HL-60 (cell line): ENCODE measurements around the gene ETV3.

Experiments
- DNase-seq, 2 experiments: peaks; one replicate each; pipeline ENCODE4 v3.0.0-alpha.2; 2010 to 2020; ENCODE audit warnings: low read depth in 1 of 2, low spot score in 1 of 2
- H3K27ac ChIP-seq: fragments of 250-450 bp; sonication (Bioruptor Pico); replicated peaks from 2 replicates; pipeline ENCODE4 v1.5.1; 2020; ENCODE audit warnings: mild to moderate bottlenecking, moderate library complexity
- H3K27me3 ChIP-seq: fragments of 250-450 bp; sonication (Bioruptor Pico); 2 replicates; pipeline ENCODE4 v1.5.1; 2021; ENCODE audit warnings: mild to moderate bottlenecking, moderate library complexity; ENCODE audit not compliant: insufficient read depth, poor library complexity, severe bottlenecking
- H3K4me3 ChIP-seq: replicated peaks from 2 replicates; pipeline ENCODE4 v1.5.1; 2011; ENCODE audit warnings: mild to moderate bottlenecking, control low read depth, low read length; ENCODE audit not compliant: insufficient read depth
- CTCF ChIP-seq: IDR thresholded peaks from one replicate; pipeline ENCODE4 v1.5.1; 2011; ENCODE audit warnings: low read length, control low read depth, inconsistent platforms; ENCODE audit not compliant: insufficient read depth
- GABPA ChIP-seq: IDR thresholded peaks from 2 replicates; pipeline ENCODE4 v1.6.1; 2012; ENCODE audit warnings: low read depth
- POLR2AphosphoS5 ChIP-seq: IDR thresholded peaks from 2 replicates; pipeline ENCODE4 v1.6.1; 2012; ENCODE audit warnings: low read depth
- SPI1 ChIP-seq: IDR thresholded peaks from 2 replicates; pipeline ENCODE4 v1.6.1; 2012; ENCODE audit warnings: low read depth, mild to moderate bottlenecking, borderline replicate concordance
- TF ChIP-seq, protein P1 (sequence below): IDR thresholded peaks from 2 replicates; pipeline ENCODE4 v1.6.1; 2012; ENCODE audit warnings: low read depth; ENCODE audit not compliant: insufficient replicate concordance

Gene ETV3

DNA sequence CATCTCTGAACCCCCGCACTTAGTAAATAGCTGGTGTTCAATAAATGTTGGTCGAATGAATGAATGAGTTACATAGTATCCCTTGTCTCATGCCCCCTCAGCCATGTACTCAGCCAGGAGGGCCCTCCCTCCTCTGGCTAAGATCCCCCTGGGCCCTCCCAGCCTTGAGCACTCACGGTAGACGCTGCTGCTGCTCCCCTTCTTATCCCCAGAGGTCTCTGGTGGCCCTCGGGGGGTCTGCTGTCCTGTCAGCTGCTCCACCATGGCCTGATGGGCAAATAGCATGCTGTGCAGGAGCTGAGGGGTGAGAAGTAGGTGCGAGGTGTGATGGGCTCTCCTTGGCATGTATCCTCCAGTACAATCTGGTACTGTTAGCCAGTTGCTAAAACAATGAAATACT lies 40.5 kb downstream of the ETV3 start:
- Histone ChIP-seq H3K27me3 (no peaks in the 10 kb centered on the region), H3K4me3 (no peak overlapping the region), H3K27ac (no peak overlapping the region)
- no peak for TF ChIP-seq CTCF
- DNase-seq = no peak

DNA sequence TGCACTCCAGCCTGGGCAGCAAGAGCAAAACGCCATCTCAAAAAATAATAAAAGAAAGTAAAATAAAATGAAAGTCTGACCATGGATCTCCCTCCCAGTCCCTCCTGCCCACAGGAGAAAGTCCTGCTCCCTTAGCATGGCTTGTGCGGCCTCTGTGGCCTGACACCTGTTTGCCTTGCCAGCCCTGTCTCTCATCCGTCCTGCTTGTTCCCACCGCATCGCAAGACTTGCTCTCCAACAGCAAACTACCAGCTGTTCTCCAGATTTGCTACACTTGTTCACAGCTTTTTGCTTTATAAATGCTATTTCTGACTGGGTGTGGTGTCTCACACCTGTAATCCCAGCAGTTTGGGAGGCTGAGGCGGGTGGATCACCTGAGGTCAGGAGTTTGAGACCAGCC lies 41.3 kb downstream of the ETV3 start:
- no peaks in the 10 kb centered on the region for H3K27me3 ChIP-seq
- no peak overlapping the region for H3K27ac ChIP-seq
- TF ChIP-seq, protein P1, sequence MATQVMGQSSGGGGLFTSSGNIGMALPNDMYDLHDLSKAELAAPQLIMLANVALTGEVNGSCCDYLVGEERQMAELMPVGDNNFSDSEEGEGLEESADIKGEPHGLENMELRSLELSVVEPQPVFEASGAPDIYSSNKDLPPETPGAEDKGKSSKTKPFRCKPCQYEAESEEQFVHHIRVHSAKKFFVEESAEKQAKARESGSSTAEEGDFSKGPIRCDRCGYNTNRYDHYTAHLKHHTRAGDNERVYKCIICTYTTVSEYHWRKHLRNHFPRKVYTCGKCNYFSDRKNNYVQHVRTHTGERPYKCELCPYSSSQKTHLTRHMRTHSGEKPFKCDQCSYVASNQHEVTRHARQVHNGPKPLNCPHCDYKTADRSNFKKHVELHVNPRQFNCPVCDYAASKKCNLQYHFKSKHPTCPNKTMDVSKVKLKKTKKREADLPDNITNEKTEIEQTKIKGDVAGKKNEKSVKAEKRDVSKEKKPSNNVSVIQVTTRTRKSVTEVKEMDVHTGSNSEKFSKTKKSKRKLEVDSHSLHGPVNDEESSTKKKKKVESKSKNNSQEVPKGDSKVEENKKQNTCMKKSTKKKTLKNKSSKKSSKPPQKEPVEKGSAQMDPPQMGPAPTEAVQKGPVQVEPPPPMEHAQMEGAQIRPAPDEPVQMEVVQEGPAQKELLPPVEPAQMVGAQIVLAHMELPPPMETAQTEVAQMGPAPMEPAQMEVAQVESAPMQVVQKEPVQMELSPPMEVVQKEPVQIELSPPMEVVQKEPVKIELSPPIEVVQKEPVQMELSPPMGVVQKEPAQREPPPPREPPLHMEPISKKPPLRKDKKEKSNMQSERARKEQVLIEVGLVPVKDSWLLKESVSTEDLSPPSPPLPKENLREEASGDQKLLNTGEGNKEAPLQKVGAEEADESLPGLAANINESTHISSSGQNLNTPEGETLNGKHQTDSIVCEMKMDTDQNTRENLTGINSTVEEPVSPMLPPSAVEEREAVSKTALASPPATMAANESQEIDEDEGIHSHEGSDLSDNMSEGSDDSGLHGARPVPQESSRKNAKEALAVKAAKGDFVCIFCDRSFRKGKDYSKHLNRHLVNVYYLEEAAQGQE = no peak
- TF ChIP-seq POLR2AphosphoS5 (no peak), SPI1 (no peak), CTCF (no peak), GABPA (no peak)
- no peak overlapping the region for H3K4me3 ChIP-seq
- no peak for DNase-seq

DNA sequence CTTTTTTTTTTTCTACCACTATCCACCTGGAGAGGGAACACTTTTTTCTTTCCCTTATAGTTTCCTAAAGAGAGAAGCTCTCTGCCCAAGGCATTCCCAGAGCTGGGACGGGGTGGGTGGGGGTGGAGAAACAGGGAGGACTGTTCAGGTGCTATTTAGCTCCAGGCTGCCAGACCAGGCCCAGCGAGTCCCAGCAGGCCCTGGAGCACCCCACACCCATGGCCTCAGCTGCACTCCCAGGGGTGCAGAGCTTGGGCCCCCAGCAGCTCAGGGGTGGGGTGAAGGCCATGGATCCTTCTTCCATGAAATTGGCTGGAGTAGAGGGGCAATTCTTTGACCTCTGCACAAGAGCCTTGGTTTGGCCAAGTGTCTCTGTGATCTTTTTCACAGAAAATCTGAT lies 42.6 kb downstream of the ETV3 start:
- Histone ChIP-seq H3K4me3 (no peak overlapping the region), H3K27me3 (no peaks in the 10 kb centered on the region), H3K27ac (no peak overlapping the region)
- TF ChIP-seq, protein P1 = no peak
- TF ChIP-seq POLR2AphosphoS5 = no peak
- TF ChIP-seq CTCF = no peak
- no peak for TF ChIP-seq GABPA
- no peak for TF ChIP-seq SPI1
- DNase-seq = no peak

DNA sequence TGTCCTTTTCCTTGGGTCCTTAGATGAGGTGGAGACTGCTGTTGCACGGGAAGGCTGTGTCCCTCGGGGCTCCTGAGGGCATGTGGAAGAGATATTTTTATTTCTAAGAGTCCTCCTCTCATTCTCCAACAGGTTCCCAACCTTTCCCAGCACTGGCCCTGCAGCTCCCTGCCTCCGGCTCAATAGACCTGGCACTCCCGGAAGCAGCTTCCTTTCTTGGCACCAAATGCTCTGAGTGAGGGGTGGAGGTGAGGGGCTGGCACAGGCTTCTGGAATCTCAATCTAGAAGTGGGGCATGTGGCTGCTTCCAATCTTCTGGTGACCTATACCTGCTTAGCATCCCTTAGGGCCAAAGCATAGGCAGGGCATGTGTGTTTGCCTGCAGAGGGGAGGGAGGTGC lies 43.1 kb downstream of the ETV3 start:
- TF ChIP-seq, protein P1 = no peak
- TF ChIP-seq SPI1 (no peak), GABPA (no peak), CTCF (no peak), POLR2AphosphoS5 (no peak)
- Histone ChIP-seq H3K27me3 (no peaks in the 10 kb centered on the region), H3K4me3 (no peak overlapping the region), H3K27ac (no peak overlapping the region)
- DNase-seq = no peak
